CD4-positive, alpha-beta T cell (primary cell): ENCODE results near the gene EEF1AKMT4. TPM values are rescaled to one million over a fixed set of nuclear protein-coding genes. Genes with fewer than 3 reads are reported as not detected.

Experiments used
- ATAC-seq: fragments of 200-7000 bp; cut with Tn5 transposase; one replicate; pipeline ENCODE4 v1.10.0; 2022; ENCODE audit warnings: mild to moderate bottlenecking; ENCODE audit not compliant: poor library complexity
- CTCF ChIA-PET: fragments of 350-600 bp; sonication (Branson Sonifier 250); formaldehyde crosslinking; loops from one replicate; lab custom pipeline; 2021; ENCODE audit warnings: antibody characterized with exemption, inconsistent platforms; lab: Charles Lee
- POLR2A ChIA-PET: fragments of 350-600 bp; sonication (Branson Sonifier 250); formaldehyde crosslinking; loops from one replicate; lab custom pipeline; 2021; ENCODE audit warnings: antibody characterized with exemption, inconsistent platforms; lab: Charles Lee
- DNase-seq, 14 experiments: peaks; one replicate each; pipeline ENCODE4 v3.0.0-alpha.2; 2013 to 2020; ENCODE audit warnings: mixed read lengths in 2 of 14
- H3K27ac ChIP-seq, 2 donors: one replicate each; pipeline versions ENCODE4 v1.5.1 to v1.7.0; 2013; ENCODE audit warnings: low read length in 2 of 2, low read depth in 1 of 2, mild to moderate bottlenecking in 1 of 2
- H3K27me3 ChIP-seq, 2 experiments: 1 replicate in 1 of 2; 2 replicates in 1 of 2; pipeline versions ENCODE4 v1.6.1 to v1.7.0; 2013; ENCODE audit warnings: low read length in 2 of 2, control low read depth in 1 of 2, mild to moderate bottlenecking in 1 of 2, moderate library complexity in 1 of 2; ENCODE audit not compliant: insufficient read depth in 2 of 2, control insufficient read depth in 1 of 2
- H3K36me3 ChIP-seq: one replicate; pipeline ENCODE4 v1.6.1; 2013; ENCODE audit warnings: low read length, control low read depth; ENCODE audit not compliant: insufficient read depth
- H3K4me1 ChIP-seq: one replicate; pipeline ENCODE4 v1.6.1; 2013; ENCODE audit warnings: low read length, control low read depth; ENCODE audit not compliant: insufficient read depth
- H3K4me3 ChIP-seq: one replicate; pipeline ENCODE4 v1.5.1; 2013; ENCODE audit warnings: mild to moderate bottlenecking, low read length, moderate library complexity
- H3K9me3 ChIP-seq, 2 experiments: 1 replicate in 1 of 2; 2 replicates in 1 of 2; pipeline versions ENCODE4 v1.6.1 to v1.7.0; 2013; ENCODE audit warnings: low read length in 2 of 2, mild to moderate bottlenecking in 2 of 2, control low read depth in 1 of 2, moderate library complexity in 1 of 2; ENCODE audit not compliant: control insufficient read depth in 1 of 2, insufficient read depth in 1 of 2
- H3K27ac Mint-ChIP-seq: one replicate; pipeline ENCODE4 v1.8.0; 2020; ENCODE audit warnings: mixed read lengths
- H3K27me3 Mint-ChIP-seq: one replicate; pipeline ENCODE4 v1.8.0; 2021; ENCODE audit warnings: mixed read lengths
- H3K36me3 Mint-ChIP-seq: one replicate; pipeline ENCODE4 v1.8.0; 2021; ENCODE audit warnings: low read depth, mixed read lengths
- H3K4me1 Mint-ChIP-seq: one replicate; pipeline ENCODE4 v1.8.0; 2021; ENCODE audit warnings: low read depth, mixed read lengths
- H3K4me3 Mint-ChIP-seq: one replicate; pipeline ENCODE4 v1.8.0; 2020; ENCODE audit warnings: mild to moderate bottlenecking, mixed read lengths
- H3K9me3 Mint-ChIP-seq: one replicate; pipeline ENCODE4 v1.8.0; 2020; ENCODE audit warnings: mixed read lengths
- intact Hi-C, 2 experiments: fragments of 100-400 bp; cut with DNase I in 1 of 2; cut with micrococcal nuclease in 1 of 2; formaldehyde crosslinking; loops; one replicate each; pipeline versions ENCODE4 v1.15.1 to v1.9.0; 2023 to 2025; cut with DNase I, micrococcal nuclease
- total RNA-seq, 174 experiments: library from RNA in 2 of 174; stranded (reverse) in 2 of 174; gene quantifications; one replicate each; pipeline ENCODE4 v1.2.3 and lab custom pipeline; 2021 to 2026
- TF ChIP-seq, protein P1 (sequence below): fragments of 200-600 bp; IDR thresholded peaks from one replicate; pipeline ENCODE4 v1.8.0; 2022; ENCODE audit warnings: antibody characterized with exemption, mild to moderate bottlenecking

EEF1AKMT4 gene
- total RNA-seq, 2 experiments from 2014 or later, result not detected

DNA sequence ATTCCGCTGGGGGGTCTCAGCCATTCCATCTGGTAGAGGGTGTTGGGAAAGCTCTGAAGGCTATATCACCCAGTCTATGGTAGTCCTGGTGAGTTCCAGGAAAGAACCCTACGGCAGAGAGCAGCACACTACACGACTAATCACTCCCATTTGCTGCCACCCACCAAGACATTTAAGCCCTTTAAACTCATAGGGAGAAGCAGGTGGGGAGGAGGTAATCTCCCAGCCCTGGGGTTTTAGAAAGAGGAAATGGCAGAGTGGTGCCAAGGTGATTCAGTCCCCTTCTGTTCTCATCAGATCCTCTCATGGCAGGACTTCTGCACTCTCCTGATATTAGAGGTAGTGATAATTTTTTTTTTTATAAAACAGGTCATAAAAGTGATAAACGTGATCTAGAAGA is 30.7 kb upstream of the EEF1AKMT4 start:
- Mint-ChIP-seq H3K27me3 (peaks cover 39% of the 10 kb centered on the region), H3K4me1 (no peaks in the 10 kb centered on the region), H3K9me3 (no peaks in the 10 kb centered on the region), H3K4me3 (no peak overlapping the region), H3K36me3 (no peaks in the 10 kb centered on the region), H3K27ac (no peak overlapping the region)
- intact Hi-C loops, result no loop called here
- POLR2A ChIA-PET, result no interaction called here
- CTCF ChIA-PET, result interaction anchor here (0.7 kb wide), 1 partner anchor 19 kb away, joined by 3 read pairs; no protein-coding TSS in a partner anchor
- no peak overlapping the region for H3K27ac ChIP-seq
- ATAC-seq (no peak), DNase-seq (no peak)
- H3K36me3 ChIP-seq, result no peaks in the 10 kb centered on the region
- H3K4me1 ChIP-seq, result no peaks in the 10 kb centered on the region
- no peak overlapping the region for H3K4me3 ChIP-seq
- TF ChIP-seq, protein P1, sequence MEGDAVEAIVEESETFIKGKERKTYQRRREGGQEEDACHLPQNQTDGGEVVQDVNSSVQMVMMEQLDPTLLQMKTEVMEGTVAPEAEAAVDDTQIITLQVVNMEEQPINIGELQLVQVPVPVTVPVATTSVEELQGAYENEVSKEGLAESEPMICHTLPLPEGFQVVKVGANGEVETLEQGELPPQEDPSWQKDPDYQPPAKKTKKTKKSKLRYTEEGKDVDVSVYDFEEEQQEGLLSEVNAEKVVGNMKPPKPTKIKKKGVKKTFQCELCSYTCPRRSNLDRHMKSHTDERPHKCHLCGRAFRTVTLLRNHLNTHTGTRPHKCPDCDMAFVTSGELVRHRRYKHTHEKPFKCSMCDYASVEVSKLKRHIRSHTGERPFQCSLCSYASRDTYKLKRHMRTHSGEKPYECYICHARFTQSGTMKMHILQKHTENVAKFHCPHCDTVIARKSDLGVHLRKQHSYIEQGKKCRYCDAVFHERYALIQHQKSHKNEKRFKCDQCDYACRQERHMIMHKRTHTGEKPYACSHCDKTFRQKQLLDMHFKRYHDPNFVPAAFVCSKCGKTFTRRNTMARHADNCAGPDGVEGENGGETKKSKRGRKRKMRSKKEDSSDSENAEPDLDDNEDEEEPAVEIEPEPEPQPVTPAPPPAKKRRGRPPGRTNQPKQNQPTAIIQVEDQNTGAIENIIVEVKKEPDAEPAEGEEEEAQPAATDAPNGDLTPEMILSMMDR, result no peak
- peaks cover 4 to 15% of the 10 kb centered on the region in 2 experiments for H3K27me3 ChIP-seq
- H3K9me3 ChIP-seq, result no peaks in the 10 kb centered on the region

DNA sequence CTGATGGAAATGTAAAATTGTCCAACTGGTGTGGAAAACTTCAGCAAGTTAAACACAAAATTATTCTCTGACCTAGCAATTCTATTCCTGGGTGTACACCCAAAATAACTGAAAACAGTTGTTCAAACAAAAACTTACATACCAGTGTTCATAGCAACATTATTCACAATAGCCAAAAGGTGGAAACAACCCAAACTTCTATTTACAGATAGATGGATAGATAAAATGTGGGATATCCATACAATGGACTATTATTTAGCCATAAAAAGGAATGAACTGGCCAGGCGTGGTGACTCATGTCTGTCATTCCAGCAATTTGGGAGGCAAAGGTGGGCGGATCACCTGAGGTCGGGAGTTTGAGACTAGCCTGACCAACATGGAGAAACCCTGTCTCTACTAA is 27.0 kb upstream of the EEF1AKMT4 start:
- H3K9me3 ChIP-seq, result no peaks in the 10 kb centered on the region
- Mint-ChIP-seq H3K27ac (no peak overlapping the region), H3K4me3 (no peak overlapping the region), H3K27me3 (peaks cover 59% of the 10 kb centered on the region), H3K9me3 (no peaks in the 10 kb centered on the region), H3K4me1 (no peaks in the 10 kb centered on the region), H3K36me3 (no peaks in the 10 kb centered on the region)
- CTCF ChIA-PET, result interaction anchor here (0.7 kb wide), 1 partner anchor 83 kb away, joined by 4 read pairs; no protein-coding TSS in a partner anchor
- H3K27me3 ChIP-seq, result peaks cover 8 to 12% of the 10 kb centered on the region in 2 experiments
- no peak overlapping the region for H3K4me3 ChIP-seq
- H3K27ac ChIP-seq, result no peak overlapping the region
- H3K4me1 ChIP-seq, result peaks cover 2% of the 10 kb centered on the region
- POLR2A ChIA-PET, result no interaction called here
- no peaks in the 10 kb centered on the region for H3K36me3 ChIP-seq
- TF ChIP-seq, protein P1, result no peak
- intact Hi-C loops, result no loop called here
- ATAC-seq (no peak), DNase-seq (no peak)

GRCh38 chr3:184223946-184224345 is 25.5 kb upstream of the EEF1AKMT4 start:
- Histone ChIP-seq H3K27ac (no peak overlapping the region), H3K4me3 (no peak overlapping the region), H3K27me3 (peaks cover 16 to 21% of the 10 kb centered on the region in 2 experiments), H3K9me3 (no peaks in the 10 kb centered on the region), H3K4me1 (peaks cover 7% of the 10 kb centered on the region), H3K36me3 (no peaks in the 10 kb centered on the region)
- no peaks in the 10 kb centered on the region for H3K36me3 Mint-ChIP-seq
- H3K9me3 Mint-ChIP-seq, result no peaks in the 10 kb centered on the region
- POLR2A ChIA-PET, result no interaction called here
- no peak overlapping the region for H3K27ac Mint-ChIP-seq
- no peak for DNase-seq
- H3K27me3 Mint-ChIP-seq, result peaks cover 66% of the 10 kb centered on the region
- intact Hi-C loops, result no loop called here
- CTCF ChIA-PET, result no interaction called here
- TF ChIP-seq, protein P1, result no peak
- H3K4me1 Mint-ChIP-seq, result peaks cover 3% of the 10 kb centered on the region
- no peak for ATAC-seq
- H3K4me3 Mint-ChIP-seq, result no peak overlapping the region
